ENCODE results near the gene SH2D3A.

SH2D3A gene

DNA sequence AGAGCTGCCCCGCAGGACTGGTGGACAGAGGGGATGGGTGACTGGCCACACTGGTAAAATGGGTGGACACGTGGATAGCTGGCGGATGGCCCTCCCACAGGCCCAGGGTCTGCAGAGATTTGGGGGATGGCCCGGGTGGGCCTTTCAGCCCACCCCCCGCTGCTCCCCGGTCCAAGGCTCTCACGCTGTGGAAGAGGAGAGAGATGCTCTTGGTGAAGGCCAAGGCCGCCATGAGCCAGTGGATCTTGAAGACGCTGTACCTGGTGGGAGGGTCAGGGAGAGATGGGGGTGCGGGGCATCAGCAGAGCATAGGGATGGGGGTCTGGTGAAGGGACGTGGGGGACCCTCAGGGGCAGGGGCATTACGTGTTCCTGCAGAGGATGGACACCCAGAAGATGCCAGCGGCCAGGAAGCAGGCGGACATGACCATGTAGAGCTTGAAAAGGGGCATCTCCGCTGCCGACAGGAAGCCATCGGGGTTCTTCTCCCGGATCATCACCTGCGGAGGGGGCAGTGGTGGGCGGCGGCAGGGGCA lies 34.4 kb downstream of the SH2D3A start:
- ChIA-PET POLR2A (no interaction called here), CTCF (no interaction called here)
- no peaks in the 10 kb centered on the region for H3K9me3 ChIP-seq (ENCODE audit: control insufficient read depth, insufficient read depth, low read depth, low read length)
- no peak overlapping the region for H3K27ac ChIP-seq (ENCODE audit: extremely low read depth, low read depth, low read length)
- H3K4me1 ChIP-seq (ENCODE audit: control insufficient read depth, insufficient read depth, low read length), result no peaks in the 10 kb centered on the region; the same call in 1 of the 2 replicates
- no peak overlapping the region for H3K4me3 ChIP-seq (ENCODE audit: low read depth, low read length)
- H3K36me3 ChIP-seq (ENCODE audit: control insufficient read depth in 2 of 2, insufficient read depth in 1 of 2, low read length in 2 of 2), result peaks cover 0 to 23% of the 10 kb centered on the region in 2 experiments; a peak in 2 of 3 replicates
- no peak for TF ChIP-seq PRDM1 (tag by site-specific recombination; IDR thresholded peaks at IDR 0.05)
- TF ChIP-seq ZNF76 (tag by site-specific recombination; IDR thresholded peaks at IDR 0.05; ENCODE audit: borderline replicate concordance, low read depth), result no peak
- no peak for TF ChIP-seq ZNF777 (tag by site-specific recombination; IDR thresholded peaks at IDR 0.05; ENCODE audit: borderline replicate concordance)
- no peak for TF ChIP-seq PRDM6 (tag by site-specific recombination; IDR thresholded peaks at IDR 0.05)
- TF ChIP-seq HIC1 (tag by site-specific recombination; IDR thresholded peaks at IDR 0.05), result no peak
- no peak for TF ChIP-seq ZEB2 (tag by site-specific recombination; IDR thresholded peaks at IDR 0.05)
- no peak for TF ChIP-seq REPIN1 (tag by site-specific recombination; IDR thresholded peaks at IDR 0.05; ENCODE audit: low read depth)
- TF ChIP-seq GLI2 (tag by site-specific recombination; IDR thresholded peaks at IDR 0.05; ENCODE audit: borderline replicate concordance, low read depth), result no peak
- no peak for TF ChIP-seq ZNF16 (tag by site-specific recombination; IDR thresholded peaks at IDR 0.05; ENCODE audit: low read depth)
- no peak for TF ChIP-seq ZFP3 (tag by site-specific recombination; IDR thresholded peaks at IDR 0.05; ENCODE audit: low read depth)
- TF ChIP-seq ZNF707 (tag by site-specific recombination; IDR thresholded peaks at IDR 0.05), result no peak
- TF ChIP-seq ZNF394 (tag by site-specific recombination; IDR thresholded peaks at IDR 0.05; ENCODE audit: borderline replicate concordance), result no peak
- TF ChIP-seq ZNF274 (IDR thresholded peaks at IDR 0.05; ENCODE audit: low read length), result no peak
- no peak for TF ChIP-seq ZNF274 (tag by site-specific recombination; IDR thresholded peaks at IDR 0.05; ENCODE audit: borderline replicate concordance)
- no peak for TF ChIP-seq HOXA7 (CRISPR knock-in tag; IDR thresholded peaks at IDR 0.05; ENCODE audit: borderline replicate concordance)
- TF ChIP-seq ZNF48 (tag by site-specific recombination; IDR thresholded peaks at IDR 0.05), result no peak
- no peak for TF ChIP-seq ZNF10 (tag by site-specific recombination; IDR thresholded peaks at IDR 0.05)
- TF ChIP-seq, protein P1, sequence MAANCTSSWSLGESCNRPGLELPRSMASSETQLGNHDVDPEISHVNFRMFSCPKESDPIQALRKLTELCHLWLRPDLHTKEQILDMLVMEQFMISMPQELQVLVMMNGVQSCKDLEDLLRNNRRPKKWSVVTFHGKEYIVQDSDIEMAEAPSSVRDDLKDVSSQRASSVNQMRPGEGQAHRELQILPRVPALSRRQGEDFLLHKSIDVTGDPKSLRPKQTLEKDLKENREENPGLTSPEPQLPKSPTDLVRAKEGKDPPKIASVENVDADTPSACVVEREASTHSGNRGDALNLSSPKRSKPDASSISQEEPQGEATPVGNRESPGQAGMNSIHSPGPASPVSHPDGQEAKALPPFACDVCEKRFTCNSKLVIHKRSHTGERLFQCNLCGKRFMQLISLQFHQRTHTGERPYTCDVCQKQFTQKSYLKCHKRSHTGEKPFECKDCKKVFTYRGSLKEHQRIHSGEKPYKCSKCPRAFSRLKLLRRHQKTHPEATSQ (tag by site-specific recombination; IDR thresholded peaks at IDR 0.05), result no peak
- TF ChIP-seq SP7 (tag by site-specific recombination; IDR thresholded peaks at IDR 0.05), result no peak
- TF ChIP-seq SCRT1 (tag by site-specific recombination; IDR thresholded peaks at IDR 0.05; ENCODE audit: borderline replicate concordance), result no peak

DNA sequence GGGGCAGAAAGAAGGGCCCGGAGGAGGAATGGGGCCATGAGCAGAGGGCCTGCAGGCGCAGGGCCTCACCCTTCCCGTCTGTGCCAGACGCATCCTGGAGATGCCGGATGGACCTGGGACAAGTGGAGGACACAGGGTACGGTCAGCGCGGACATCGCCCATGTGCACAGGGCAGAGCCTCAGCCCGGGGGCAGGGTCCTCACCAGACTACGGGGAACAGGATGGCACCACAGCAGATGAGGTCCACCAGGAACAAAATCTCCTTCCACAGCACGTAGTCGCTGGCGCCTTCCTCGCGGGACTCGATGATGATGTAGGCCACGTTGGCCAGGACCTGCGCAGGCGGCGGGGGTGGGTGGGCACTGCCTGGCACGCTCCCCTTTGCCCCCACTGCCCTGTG lies 35.4 kb downstream of the SH2D3A start:
- Histone ChIP-seq H3K36me3 (ENCODE audit: control insufficient read depth in 2 of 2, insufficient read depth in 1 of 2, low read length in 2 of 2) (peaks cover 0 to 23% of the 10 kb centered on the region in 2 experiments; a peak in 2 of 3 replicates), H3K27ac (ENCODE audit: extremely low read depth, low read depth, low read length) (no peak overlapping the region), H3K4me1 (ENCODE audit: control insufficient read depth, insufficient read depth, low read length) (no peaks in the 10 kb centered on the region), H3K4me3 (ENCODE audit: low read depth, low read length) (no peak overlapping the region), H3K9me3 (ENCODE audit: control insufficient read depth, insufficient read depth, low read depth, low read length) (no peaks in the 10 kb centered on the region)
- POLR2A ChIA-PET, result no interaction called here
- CTCF ChIA-PET, result no interaction called here
- TF ChIP-seq ZNF624 (tag by site-specific recombination; IDR thresholded peaks at IDR 0.05) (no peak), ZNF768 (tag by site-specific recombination; IDR thresholded peaks at IDR 0.05) (no peak), ZFP37 (tag by site-specific recombination; IDR thresholded peaks at IDR 0.05) (no peak), ZNF239 (tag by site-specific recombination; IDR thresholded peaks at IDR 0.05) (no peak), ZNF501 (tag by site-specific recombination; IDR thresholded peaks at IDR 0.05) (no peak)
- TF ChIP-seq, protein P2, sequence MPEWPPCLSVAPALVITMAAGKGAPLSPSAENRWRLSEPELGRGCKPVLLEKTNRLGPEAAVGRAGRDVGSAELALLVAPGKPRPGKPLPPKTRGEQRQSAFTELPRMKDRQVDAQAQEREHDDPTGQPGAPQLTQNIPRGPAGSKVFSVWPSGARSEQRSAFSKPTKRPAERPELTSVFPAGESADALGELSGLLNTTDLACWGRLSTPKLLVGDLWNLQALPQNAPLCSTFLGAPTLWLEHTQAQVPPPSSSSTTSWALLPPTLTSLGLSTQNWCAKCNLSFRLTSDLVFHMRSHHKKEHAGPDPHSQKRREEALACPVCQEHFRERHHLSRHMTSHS (tag by site-specific recombination; IDR thresholded peaks at IDR 0.05), result no peak
- TF ChIP-seq, protein P3, sequence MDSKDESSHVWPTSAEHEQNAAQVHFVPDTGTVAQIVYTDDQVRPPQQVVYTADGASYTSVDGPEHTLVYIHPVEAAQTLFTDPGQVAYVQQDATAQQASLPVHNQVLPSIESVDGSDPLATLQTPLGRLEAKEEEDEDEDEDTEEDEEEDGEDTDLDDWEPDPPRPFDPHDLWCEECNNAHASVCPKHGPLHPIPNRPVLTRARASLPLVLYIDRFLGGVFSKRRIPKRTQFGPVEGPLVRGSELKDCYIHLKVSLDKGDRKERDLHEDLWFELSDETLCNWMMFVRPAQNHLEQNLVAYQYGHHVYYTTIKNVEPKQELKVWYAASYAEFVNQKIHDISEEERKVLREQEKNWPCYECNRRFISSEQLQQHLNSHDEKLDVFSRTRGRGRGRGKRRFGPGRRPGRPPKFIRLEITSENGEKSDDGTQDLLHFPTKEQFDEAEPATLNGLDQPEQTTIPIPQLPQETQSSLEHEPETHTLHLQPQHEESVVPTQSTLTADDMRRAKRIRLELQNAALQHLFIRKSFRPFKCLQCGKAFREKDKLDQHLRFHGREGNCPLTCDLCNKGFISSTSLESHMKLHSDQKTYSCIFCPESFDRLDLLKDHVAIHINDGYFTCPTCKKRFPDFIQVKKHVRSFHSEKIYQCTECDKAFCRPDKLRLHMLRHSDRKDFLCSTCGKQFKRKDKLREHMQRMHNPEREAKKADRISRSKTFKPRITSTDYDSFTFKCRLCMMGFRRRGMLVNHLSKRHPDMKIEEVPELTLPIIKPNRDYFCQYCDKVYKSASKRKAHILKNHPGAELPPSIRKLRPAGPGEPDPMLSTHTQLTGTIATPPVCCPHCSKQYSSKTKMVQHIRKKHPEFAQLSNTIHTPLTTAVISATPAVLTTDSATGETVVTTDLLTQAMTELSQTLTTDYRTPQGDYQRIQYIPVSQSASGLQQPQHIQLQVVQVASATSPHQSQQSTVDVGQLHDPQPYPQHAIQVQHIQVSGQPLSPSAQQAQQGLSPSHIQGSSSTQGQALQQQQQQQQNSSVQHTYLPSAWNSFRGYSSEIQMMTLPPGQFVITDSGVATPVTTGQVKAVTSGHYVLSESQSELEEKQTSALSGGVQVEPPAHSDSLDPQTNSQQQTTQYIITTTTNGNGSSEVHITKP (tag by site-specific recombination; IDR thresholded peaks at IDR 0.05), result no peak

Data from HEK293 (cell line).